Daoy (cell line): Measurements from ENCODE around the gene CILP. TPM values are rescaled to one million over a fixed set of nuclear protein-coding genes. Genes with fewer than 3 reads are reported as not detected.
"Not testable (repeated sequence)": the region's sequence is repeated elsewhere in the genome, so short reads cannot be mapped to it uniquely, and the experiment has no call there.

Experiments
- DNase-seq: peaks from one replicate; pipeline ENCODE4 v3.0.0-alpha.2; 2015; ENCODE audit warnings: low read depth
- total RNA-seq: library from RNA; depleted of rRNA; stranded (reverse); fragments of >200 nt; shearing (Covaris generic); gene quantifications from 2 replicates; pipeline ENCODE4 v1.2.3, GENCODE V29; 2014

The CILP gene
- total RNA-seq, 1 experiment from 2014 or later, result not detected

DNA sequence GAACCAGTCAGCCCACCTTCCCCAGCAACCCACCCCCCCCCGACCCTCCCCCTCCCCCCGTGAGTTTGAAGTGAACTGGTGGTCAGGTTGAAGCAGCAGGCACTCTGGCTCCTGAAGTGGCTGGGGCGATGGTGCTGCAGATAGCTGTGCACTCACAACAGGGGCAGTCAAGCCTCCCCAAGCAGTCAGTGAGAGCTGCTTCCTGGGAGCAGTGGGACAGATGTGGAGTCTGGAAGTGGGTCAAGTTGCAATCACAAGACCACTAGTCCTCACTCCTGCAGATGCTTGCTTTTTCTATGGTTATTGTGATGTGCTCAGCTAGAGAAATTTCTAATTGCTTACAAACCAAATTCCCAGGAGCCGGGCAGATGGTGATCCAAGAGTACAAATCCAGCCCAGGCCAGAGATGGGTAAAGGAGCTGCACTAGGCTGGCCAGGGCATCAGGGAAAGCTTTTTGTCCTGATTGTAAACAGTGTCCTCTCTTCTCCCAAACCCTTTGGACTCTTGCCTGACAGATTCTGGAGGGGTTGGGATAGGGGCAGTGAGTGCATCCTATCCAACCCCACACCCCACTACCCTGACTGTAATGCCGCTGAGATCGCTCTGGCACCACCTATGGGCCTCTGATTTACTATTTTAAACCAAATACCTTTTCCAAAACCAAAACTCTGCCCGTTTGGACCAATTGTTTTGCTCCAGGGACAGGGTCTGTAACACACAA, 16.3 kb downstream of the CILP start:
- no peak for DNase-seq

DNA sequence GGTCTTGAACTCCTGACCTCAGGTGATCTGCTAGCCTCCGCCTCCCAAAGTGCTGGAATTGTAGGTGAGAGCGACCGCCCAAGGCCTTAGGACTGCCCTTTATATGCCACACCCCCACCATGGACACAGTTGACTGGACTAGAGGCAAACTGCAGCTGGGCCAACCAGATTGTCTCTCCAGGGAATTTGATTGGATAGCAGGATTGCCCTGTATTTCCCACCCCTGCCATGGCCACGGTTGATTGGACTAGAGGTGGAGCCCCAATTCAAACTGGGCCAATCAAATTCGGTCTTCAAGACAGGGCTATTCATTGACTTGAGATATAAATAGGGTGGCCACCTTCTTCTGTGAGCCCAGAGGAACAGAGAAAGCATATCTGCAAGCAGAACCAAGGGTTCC, 19.3 kb downstream of the CILP start:
- DNase-seq, result no peak

DNA sequence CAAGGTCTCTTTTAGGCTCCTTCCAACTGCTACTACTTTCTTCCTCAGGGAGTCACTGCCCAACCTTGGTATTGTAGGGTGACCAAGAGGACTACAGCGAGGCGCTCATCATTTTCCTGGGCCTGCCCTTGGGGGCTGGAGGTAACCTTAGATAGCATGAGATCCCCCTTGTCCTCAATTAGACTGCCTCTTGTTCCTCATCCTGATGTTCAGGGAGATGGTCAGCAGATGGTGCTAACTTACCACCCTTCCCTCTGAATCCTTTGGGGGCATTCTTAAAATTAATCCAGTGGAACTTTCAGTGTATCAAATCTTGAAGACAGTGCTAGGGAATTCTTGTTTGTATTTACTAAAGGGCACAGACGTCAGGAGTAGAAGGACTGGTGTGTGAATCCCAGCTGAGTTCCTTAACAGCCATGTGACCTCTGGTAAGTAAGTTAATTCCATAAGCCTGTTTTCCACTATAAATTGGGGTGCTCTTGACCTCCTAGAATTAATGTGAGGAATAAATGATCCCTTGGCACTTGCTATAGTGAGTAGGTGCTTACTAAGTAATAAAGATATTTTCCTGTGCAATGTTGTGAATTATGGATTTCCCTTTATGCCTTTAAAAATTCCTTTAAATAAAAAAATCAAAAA, 22.1 kb downstream of the CILP start:
- peak; percentile 48 for DNase-seq

DNA sequence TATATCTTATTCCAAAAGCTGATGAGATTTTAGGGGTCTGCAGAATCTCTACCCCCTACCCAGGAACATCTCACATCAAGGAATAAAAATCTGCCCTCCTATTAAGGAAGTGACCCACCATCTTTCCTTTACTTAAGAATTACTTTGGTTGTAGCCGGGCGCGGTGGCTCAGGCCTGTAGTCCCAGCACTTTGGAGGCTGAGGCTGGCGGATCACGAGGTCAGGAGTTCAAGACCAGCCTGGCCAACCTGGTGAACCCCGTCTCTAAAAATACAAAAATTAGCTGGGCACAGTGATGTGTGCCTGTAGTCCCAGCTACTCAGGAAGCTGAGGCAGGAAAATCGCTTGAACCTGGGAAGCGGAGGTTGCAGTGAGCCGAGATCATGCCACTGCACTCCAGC, 22.8 kb downstream of the CILP start:
- DNase-seq, result not testable (repeated sequence)

DNA sequence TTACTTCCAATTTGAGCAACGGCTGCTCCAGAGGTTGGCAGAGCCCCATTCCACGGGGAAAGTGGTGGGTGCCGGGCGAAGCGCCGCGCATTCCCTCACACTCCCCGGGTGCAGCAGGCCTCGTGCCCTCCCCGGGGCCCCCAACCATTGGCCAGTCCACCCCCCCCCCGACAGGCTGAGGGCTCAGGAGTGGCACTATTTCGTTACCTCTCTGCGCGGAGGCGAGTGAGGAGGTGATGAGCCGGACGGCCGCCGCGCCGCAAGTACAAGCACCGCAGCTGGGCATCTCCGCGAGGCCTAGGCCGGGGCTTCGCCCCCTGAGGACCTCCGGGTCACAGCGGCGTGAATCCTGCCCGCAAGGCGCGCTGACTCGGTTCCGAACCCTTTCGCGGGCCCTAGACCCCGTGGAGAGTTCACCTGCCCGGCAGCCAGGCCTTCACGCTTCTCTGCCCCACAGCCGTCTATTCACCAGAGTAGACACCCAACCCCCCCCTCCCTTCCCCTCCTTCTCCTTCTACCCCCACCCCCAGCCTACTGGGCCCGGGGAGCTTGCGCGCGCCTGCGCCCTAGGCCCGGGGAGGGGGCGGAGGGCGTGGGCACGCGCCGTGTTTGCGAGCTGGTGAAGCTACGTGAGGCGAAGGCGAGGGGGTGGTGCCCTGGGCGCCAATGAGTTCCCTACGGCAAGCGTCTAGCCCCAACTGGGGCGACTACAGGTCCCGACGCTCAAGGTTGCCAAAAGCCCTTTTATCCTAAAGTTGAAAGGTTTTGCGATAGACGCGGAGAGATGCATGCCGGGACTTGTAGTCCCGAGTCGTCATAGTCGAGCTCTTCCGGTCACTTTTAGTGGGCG, 26.2 kb downstream of the CILP start, which contains the start of gene CLPX:
TSS of gene CLPX (minus strand) at position 475 of the 850 bp plus-strand sequence. CDS start at position 286, 189 bp downstream.
- peak; percentile 92 for DNase-seq

DNA sequence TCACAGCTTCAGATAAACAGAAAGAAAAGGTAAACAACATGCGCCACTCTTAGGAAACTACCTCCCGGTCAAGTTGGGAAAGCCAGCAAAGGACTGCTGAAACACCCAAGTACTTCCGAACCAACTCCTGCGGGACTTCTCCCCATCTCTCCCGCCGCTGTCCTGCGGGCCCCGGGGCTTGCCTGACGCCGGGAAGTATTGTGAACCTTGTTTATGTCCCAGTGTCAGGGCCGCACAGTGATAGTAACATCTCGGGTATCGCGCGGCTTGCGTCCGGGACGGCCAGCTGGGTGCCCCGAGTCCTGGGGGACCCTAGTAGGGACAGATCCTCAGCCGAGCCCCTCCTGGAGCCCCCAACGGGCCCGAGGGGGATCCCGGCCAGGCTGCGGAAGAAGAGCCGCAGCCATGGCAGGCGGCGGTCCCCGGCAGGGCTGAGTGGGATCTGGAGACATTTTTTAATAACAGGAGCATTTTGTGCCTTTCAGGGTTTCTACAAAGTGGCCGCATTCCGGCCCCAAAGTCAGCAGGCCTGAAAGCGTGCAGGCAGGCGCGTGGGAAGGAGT, 26.9 kb downstream of the CILP start:
- DNase-seq, result peak; percentile 54

DNA sequence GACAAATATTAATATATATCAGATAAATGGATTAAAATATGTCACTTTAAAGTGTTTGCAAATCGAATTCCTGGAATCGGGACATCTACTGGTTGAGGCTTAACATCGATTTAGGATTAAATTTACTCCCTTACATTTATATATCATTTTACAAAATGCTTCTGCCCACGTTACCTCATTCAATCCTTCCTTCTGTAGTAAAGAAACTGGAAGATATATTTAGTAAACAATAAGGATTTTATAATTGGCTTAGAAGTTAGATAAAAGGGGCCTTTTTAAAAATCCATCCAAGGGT, 27.5 kb downstream of the CILP start:
- no peak for DNase-seq

DNA sequence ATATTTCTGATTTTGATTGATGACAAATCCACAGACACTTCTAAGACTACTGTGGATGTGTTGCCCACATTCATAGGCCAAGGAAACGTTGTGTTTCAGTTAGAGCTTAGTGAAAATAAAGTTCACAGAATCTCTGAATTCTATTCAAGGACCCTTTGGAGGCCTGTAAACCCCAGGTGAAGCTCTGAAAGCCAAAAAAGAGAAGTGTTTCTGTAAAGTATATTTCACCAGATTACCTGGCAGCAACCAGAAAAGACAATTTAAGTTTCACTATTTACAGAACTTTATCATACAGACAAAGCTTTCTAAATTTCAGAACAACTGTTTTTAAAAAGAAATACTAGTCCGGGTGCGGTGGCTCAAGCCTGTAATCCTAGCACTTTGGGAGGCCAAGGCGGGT, 28.7 kb downstream of the CILP start:
- no peak for DNase-seq

DNA sequence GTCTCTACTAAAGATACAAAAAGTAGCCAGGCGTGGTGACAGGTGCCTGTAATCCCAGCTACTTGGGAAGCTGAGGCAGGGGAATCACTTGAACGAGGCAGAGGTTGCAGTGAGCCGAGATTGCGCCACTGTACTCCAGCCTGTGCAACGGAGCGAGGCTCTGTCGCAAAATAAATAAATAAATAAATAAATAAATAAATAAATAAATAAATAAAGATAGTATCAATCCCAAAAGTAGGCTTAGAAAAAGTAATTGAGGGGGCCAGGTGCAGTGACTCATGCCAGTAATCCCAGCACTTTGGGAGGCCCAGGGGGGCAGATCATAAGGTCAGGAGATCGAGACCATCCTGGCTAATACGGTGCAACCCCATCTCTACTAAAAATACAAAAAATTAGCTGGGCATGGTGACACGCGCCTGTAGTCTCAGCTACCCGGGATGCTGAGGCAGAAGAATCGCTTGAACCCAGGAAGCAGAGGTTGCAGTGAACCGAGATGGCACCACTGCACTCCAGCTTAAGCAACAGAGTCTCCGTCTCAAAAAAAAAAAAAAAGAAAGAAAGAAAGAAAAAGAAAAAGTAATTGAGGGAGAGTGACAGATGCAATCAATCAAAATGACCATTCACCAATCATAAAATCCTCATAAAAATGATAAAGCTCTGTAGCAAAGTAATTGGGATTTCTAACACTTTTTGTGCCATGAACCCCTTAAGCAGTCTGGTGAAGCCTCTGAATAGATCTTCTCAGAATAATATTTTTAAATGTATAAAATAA, 29.5 kb downstream of the CILP start:
- not testable (repeated sequence) for DNase-seq

DNA sequence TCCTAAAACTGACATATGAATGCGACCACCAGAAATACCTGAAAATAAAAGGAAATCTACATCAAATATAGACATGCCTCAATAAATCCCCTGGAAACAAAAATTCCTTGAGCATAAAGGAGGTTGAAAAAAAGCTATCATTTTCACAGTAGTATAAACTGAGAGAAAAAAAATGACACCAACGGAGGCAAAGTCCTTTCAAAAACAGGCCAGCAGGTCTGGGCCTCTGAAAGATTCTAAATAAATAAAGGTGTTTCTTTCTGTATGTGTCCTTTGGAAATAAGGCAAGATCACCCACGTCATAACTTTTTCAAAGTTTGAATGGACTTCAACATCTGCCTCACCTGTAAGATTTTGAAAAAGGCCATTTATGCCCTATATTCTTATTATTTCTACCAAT, 31.1 kb downstream of the CILP start:
- no peak for DNase-seq

DNA sequence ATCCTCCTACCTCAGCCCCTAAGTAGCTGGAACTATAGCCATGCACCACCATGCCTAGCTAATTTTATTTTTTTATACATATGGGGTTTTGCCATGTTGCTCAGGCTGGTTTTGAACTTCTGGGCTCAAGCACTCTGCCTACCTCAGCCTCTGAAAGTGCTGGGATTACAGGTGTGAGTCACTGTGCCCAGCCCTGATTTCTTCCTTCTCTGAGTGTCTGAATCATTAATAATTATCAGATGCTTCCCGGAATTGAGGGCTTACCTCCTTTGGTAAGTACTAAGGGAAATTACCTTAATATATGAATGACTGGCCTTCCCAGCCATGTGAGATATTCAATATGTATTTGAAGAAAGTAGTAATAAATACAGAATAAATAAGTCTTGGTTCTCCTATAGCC, 33.4 kb downstream of the CILP start:
- DNase-seq, result no peak

DNA sequence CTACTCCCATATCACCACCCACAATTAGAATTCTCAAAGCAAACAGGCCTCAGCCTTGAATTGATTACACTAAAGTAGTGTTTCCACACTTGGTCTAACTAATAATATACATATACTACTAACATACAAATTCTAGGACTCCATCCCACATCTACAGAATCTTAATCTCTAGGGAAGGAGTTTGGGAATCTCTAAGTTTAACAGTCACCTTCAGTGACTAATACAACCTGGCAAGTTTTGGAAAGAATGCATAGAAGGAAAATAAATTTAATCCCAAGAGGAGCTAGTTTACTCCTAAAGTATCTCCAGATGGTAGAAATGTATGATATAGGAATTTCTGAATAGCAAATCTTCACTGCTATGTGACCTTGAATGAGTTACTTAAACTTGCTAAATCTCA, 35.2 kb downstream of the CILP start:
- no peak for DNase-seq

DNA sequence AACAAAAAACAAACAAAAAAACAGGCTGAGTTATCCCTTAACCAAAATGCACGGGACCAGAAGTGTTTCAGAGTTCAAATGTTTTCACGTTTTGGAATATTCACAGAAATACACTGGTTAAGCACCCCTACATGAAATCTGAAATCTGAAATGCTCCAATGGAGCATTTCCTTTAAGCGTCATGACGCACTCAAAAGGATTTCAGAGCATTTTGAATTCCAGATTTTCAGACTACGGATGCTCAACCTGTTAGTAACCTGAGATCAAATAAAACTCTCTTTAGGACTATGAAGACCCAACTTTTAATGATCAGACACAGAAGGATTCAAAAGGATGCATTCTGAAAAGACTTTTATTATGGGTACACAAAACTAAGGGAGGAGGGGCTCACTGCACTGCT, 35.8 kb downstream of the CILP start:
- no peak for DNase-seq

DNA sequence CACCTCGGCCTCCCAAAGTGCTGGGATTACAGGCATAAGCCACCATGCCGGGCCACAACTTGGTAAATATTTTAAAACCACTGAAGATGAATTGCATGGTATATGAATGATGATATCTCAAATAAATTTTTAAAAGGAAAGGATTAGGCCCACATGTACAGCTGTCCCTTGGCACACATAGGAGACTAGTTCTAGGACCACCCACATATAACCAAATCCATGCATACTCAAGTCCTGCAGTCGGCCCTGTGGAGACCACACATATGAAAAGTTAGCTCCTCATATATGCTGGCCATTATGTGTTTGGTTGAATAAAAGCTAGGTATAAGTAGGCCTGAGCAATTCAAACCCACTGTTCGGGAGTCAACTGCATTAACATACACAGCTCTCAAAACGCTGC, 36.8 kb downstream of the CILP start:
- no peak for DNase-seq

DNA sequence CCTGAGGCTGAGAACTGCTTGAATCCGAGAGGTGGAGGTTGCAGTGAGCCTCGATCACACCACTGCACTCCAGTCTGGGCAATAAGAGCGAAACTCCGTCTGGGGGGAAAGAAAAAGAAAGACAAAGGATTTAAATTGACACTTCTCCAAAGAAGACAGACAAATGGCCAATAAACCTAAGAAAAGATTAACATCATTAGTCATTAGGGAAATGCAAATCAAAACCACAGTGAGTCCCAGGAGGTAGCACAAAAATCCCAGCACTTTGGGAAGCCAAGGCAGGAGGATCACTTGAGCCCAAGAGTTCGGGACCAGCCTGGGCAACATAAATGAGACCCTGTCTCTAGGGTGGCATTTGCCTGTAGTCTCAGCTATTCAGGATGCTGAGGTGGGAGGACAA, 38.7 kb downstream of the CILP start:
- DNase-seq, result no peak

DNA sequence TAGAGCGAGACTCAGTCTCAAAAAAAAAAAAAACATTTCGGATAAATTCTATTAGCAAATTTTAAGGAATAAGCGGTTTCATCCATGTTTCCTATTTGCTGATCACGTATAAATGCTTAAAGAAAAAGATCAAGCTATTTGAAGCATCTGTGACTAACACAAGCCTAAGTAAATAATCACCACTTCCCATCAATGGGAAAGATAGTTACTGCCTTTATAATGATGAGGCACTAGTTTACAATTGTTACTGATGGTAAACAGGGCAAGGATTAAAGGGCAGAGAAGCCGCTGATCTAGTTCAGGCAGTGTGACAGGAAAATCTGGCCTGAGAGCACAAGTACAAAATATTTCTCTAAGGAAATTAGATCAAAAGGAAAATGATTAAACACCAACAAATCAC, 39.8 kb downstream of the CILP start:
- DNase-seq, result no peak

DNA sequence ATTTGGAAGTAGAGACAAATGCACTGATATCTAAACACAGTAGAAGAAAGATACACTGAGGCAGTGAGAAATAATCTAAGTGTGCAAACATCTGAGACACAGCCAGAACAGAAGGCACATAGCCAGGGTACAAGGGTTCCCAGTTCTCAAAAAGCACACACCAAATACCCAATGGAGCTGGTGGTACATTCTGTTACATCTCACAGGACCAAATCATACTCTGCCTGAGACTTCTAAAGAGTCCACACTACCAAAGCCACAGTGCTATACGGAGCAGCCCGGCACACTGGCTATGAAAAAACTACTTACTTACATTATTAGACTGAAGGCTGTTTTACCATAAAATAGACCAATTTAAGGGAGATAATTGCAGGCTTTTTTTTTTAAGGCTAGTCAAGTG, 45.4 kb downstream of the CILP start:
- DNase-seq, result no peak

DNA sequence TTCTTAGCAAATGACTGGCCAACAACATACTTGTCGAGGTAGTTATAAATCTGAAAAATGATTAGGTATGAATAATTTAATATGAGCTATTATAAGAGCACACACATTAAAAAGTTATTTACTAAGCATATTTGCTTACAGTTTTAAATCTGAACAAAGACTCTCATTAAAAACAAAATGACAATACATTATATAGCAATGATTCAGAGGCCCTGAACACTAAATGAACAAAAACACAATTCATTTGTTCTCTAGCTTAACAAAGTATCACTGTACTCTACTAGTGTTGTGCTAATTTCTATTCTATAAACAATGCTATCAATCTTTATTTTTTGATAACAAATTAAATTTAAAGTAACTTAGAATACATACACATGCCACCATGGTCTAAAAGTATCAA, 47.1 kb downstream of the CILP start:
- no peak for DNase-seq

DNA sequence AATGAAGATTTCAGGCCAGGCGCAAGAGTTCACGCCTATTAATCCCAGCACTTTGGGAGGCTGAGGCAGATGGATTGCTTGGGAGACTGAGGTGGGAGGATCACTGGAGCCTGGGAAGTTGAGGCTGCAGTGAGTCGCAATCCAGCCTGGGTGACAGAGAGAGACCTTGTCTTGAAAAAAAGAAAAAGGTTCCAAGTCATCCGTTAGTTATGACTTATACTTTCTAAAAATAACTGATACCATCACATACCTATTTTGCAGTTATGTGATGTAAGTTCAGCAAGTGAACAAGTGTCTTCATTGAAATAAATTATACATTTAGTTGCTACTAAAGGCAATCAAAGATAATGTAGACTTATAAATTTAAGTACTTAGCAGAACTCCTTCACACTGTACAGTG, 48.2 kb downstream of the CILP start:
- no peak for DNase-seq

DNA sequence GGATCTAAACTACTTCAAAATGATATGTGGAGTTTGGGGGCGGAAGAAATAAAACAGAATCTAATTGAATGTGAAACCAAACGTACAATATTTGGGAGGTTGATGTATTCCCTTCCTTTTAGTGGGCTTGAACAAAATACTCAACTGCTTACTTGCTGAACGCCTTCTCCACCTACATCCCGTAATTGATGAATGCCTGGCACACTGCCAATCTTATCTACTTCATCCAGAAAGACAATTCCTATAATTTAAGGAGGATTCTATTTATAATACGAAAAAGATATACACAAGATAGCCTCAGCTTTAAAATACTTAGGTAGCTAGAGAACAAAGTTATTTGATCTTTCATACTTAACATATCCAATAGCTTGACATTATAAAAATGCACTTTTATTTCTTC, 54.6 kb downstream of the CILP start:
- no peak for DNase-seq

DNA sequence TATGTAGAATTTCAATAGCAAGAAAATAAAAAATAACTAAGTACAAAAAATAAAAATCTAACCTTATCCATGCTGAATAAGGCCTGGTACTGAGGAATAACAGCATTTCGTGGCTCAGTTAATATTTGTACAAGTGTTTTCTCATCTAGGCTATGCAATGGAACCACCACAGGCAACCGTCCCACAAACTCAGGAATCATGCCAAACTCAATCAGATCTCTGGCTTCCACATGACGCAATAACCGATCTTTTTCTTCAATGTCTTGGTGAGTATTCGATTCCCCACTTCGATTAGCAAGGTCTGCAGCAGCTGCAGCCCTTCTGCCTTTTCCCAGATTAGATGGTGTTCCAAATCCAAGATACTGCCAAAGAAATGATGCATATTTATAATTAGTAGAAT, 56.6 kb downstream of the CILP start:
- no peak for DNase-seq

DNA sequence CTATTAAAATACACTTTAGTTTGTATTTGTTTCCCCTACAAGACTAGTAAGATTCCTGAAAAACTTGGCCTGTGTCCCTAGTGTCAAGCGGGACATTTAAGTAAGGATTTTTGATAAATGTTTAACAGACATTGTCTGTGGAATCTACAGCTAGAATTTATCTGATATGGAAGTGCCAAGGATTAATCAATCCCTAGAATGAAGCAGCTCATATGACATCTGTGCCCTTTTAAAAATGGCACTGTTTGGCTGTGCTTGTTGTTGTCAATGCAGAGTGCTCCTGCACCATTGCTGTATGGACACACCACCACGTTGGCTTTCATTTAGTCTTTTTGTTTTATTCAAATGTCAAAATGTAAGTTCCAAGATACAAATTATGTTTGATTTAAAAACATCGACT, 63.4 kb downstream of the CILP start:
- DNase-seq, result no peak
